IMR-90 (cell line): ENCODE results near the gene C17orf78. TPM values are rescaled to one million over a fixed set of nuclear protein-coding genes. Genes with fewer than 3 reads are reported as not detected.

Experiments used
- ATAC-seq: fragments of 200-7000 bp; cut with Tn5 transposase; 2 replicates; pipeline ENCODE4 v1.9.1; 2020; ENCODE audit warnings: low read depth, mild to moderate bottlenecking, moderate library complexity
- BruUV-seq: library from RNA; stranded (reverse); fragments of 400-500 nt; replicated peaks from 2 replicates; lab custom pipeline; 2021; lab: Mats Ljungman, UMichigan
- CTCF ChIA-PET: fragments of 300-600 bp; formaldehyde crosslinking; extraction: SDS; loops from one replicate; lab custom pipeline; 2021; ENCODE audit warnings: antibody characterized with exemption; lab: Yijun Ruan, JAX
- POLR2A ChIA-PET: fragments of 300-600 bp; sonication (Branson Sonifier 250); formaldehyde crosslinking; loops from one replicate; lab custom pipeline; 2022; ENCODE audit warnings: antibody characterized with exemption; ENCODE audit not compliant: unreplicated experiment; lab: Charles Lee
- DNase-seq: peaks from one replicate; pipeline ENCODE4 v3.0.0; 2013
- H2AFZ ChIP-seq: replicated peaks from 2 replicates; pipeline ENCODE3; 2013; ENCODE audit warnings: low read length, mild to moderate bottlenecking; ENCODE audit not compliant: poor library complexity
- H2AK5ac ChIP-seq: 2 replicates; pipeline ENCODE4 v1.6.1; 2013; ENCODE audit warnings: low read depth, low read length, inconsistent platforms
- H2AK9ac ChIP-seq: replicated peaks from 2 replicates; pipeline ENCODE3; 2013; ENCODE audit warnings: mild to moderate bottlenecking, low read depth, low read length, moderate library complexity; ENCODE audit not compliant: poor library complexity
- H2BK120ac ChIP-seq: 2 replicates; pipeline ENCODE4 v1.6.1; 2013; ENCODE audit warnings: low read depth, low read length, inconsistent platforms
- H2BK15ac ChIP-seq: 3 replicates; pipeline ENCODE4 v1.6.1; 2013; ENCODE audit warnings: low read depth, low read length, inconsistent platforms
- H2BK20ac ChIP-seq: 2 replicates; pipeline ENCODE4 v1.6.1; 2013; ENCODE audit warnings: low read depth, mild to moderate bottlenecking, inconsistent platforms, low read length, moderate library complexity
- H2BK5ac ChIP-seq: 2 replicates; pipeline ENCODE4 v1.6.1; 2013; ENCODE audit warnings: mild to moderate bottlenecking, low read depth, low read length, inconsistent platforms; ENCODE audit not compliant: poor library complexity, severe bottlenecking
- H3K14ac ChIP-seq: replicated peaks from 2 replicates; pipeline ENCODE4 v1.6.1; 2013; ENCODE audit warnings: low read depth, low read length, inconsistent platforms
- H3K18ac ChIP-seq: 2 replicates; pipeline ENCODE4 v1.6.1; 2013; ENCODE audit warnings: low read depth, low read length, control low read depth
- H3K23ac ChIP-seq: 2 replicates; pipeline ENCODE4 v1.6.1; 2013; ENCODE audit warnings: low read depth, low read length, inconsistent platforms
- H3K27ac ChIP-seq: 2 replicates; pipeline ENCODE4 v1.5.1; 2013; ENCODE audit warnings: mild to moderate bottlenecking, control low read depth, low read length; ENCODE audit not compliant: insufficient read depth
- H3K27me3 ChIP-seq: 2 replicates; pipeline ENCODE4 v1.6.1; 2013; ENCODE audit warnings: low read length; ENCODE audit not compliant: control insufficient read depth, insufficient read depth
- H3K36me3 ChIP-seq: 2 replicates; pipeline ENCODE4 v1.6.1; 2013; ENCODE audit warnings: low read length, mixed read lengths; ENCODE audit not compliant: control insufficient read depth, insufficient read depth
- H3K4ac ChIP-seq: 2 replicates; pipeline ENCODE4 v1.6.1; 2013; ENCODE audit warnings: low read depth, low read length, inconsistent platforms
- H3K4me1 ChIP-seq: 2 replicates; pipeline ENCODE4 v1.6.1; 2013; ENCODE audit warnings: low read length, mixed read lengths; ENCODE audit not compliant: control insufficient read depth, insufficient read depth
- H3K4me2 ChIP-seq: 2 replicates; pipeline ENCODE4 v1.6.1; 2013; ENCODE audit warnings: low read depth, mild to moderate bottlenecking, control low read depth, low read length, moderate library complexity
- H3K4me3 ChIP-seq: 2 replicates; pipeline ENCODE4 v1.5.1; 2013; ENCODE audit warnings: low read depth, mild to moderate bottlenecking, control low read depth, low read length, moderate library complexity; ENCODE audit not compliant: insufficient read depth
- H3K56ac ChIP-seq: 2 replicates; pipeline ENCODE4 v1.6.1; 2013; ENCODE audit warnings: low read length, inconsistent platforms; ENCODE audit not compliant: insufficient read depth; ENCODE audit errors: extremely low read depth
- H3K79me1 ChIP-seq, 2 experiments: 2 replicates each; pipeline ENCODE4 v1.6.1; 2013; ENCODE audit warnings: low read length in 2 of 2, inconsistent platforms in 1 of 2, low read depth in 1 of 2
- H3K9ac ChIP-seq: 2 replicates; pipeline ENCODE4 v1.6.1; 2013; ENCODE audit warnings: low read depth, low read length, control low read depth
- H3K9me1 ChIP-seq: 2 replicates; pipeline ENCODE4 v1.6.1; 2013; ENCODE audit warnings: low read length, inconsistent platforms; ENCODE audit not compliant: insufficient read depth
- H3K9me3 ChIP-seq: 2 replicates; pipeline ENCODE4 v1.6.1; 2013; ENCODE audit warnings: low read length; ENCODE audit not compliant: control insufficient read depth, insufficient read depth
- H4K20me1 ChIP-seq: 2 replicates; pipeline ENCODE4 v1.6.1; 2013; ENCODE audit warnings: low read length, inconsistent platforms; ENCODE audit not compliant: insufficient read depth
- H4K5ac ChIP-seq: 2 replicates; pipeline ENCODE4 v1.6.1; 2013; ENCODE audit warnings: mild to moderate bottlenecking, low read depth, low read length, control low read depth
- H4K8ac ChIP-seq, 2 experiments: 2 replicates each; pipeline ENCODE4 v1.6.1; 2013; ENCODE audit warnings: low read depth in 2 of 2, low read length in 2 of 2, control low read depth in 1 of 2, inconsistent platforms in 1 of 2
- H4K91ac ChIP-seq: 2 replicates; pipeline ENCODE4 v1.6.1; 2013; ENCODE audit warnings: low read depth, low read length, inconsistent platforms; ENCODE audit not compliant: insufficient read depth
- CTCF ChIP-seq: conservative IDR thresholded peaks from 2 replicates; pipeline ENCODE4 v1.5.1; 2012; ENCODE audit warnings: mild to moderate bottlenecking, low read depth, low read length, improper control_type of control experiment
- ELK1 ChIP-seq: fragments of 150-350 bp; IDR thresholded peaks from 2 replicates; pipeline ENCODE4 v1.6.1; 2016; ENCODE audit warnings: low read depth, mild to moderate bottlenecking, low read length, moderate library complexity, borderline replicate concordance
- FOS ChIP-seq: fragments of 150-350 bp; IDR thresholded peaks from 2 replicates; pipeline ENCODE4 v1.6.1; 2016; ENCODE audit warnings: low read depth, low read length
- MAFK ChIP-seq: IDR thresholded peaks from 2 replicates; pipeline ENCODE4 v1.6.1; 2012; ENCODE audit warnings: low read depth, low read length, improper control_type of control experiment
- MAZ ChIP-seq: IDR thresholded peaks from 2 replicates; pipeline ENCODE4 v1.6.1; 2012; ENCODE audit warnings: low read depth, mild to moderate bottlenecking, low read length, improper control_type of control experiment, moderate library complexity, borderline replicate concordance
- MXI1 ChIP-seq: IDR thresholded peaks from 2 replicates; pipeline ENCODE4 v1.6.1; 2012; ENCODE audit warnings: low read depth, mild to moderate bottlenecking, low read length, moderate library complexity, borderline replicate concordance
- SMC3 ChIP-seq: fragments of 150-350 bp; IDR thresholded peaks from 2 replicates; pipeline ENCODE4 v1.6.1; 2016; ENCODE audit warnings: low read depth, mild to moderate bottlenecking, antibody characterized with exemption, low read length, moderate library complexity
- whole genome bisulfite sequencing, 2 experiments: methylation state at CpG; one replicate each; pipeline versions ENCODE4 v1.1.5 to v1.1.7; 2013; ENCODE audit warnings: missing lambda C conversion rate in 2 of 2; ENCODE audit not compliant: insufficient read length in 1 of 2; ENCODE audit errors: extremely low coverage in 2 of 2; 5-methylcytosine and 5-hydroxymethylcytosine counted together
- dilution Hi-C: fragments of 300-500 bp; cut with HindIII; formaldehyde crosslinking; loops from one replicate; pipeline ENCODE4 v1.14.3; 2018; ENCODE audit warnings: low sequenced_read_pairs; ENCODE audit not compliant: unreplicated experiment
- in situ Hi-C: fragments of 300-500 bp; cut with MboI; formaldehyde crosslinking; loops from 3 replicates; pipeline ENCODE4 v1.14.3; 2019; ENCODE audit warnings: low sequenced_read_pairs, inconsistent platforms, mixed read lengths
- intact Hi-C: fragments of 100-400 bp; cut with micrococcal nuclease; formaldehyde crosslinking; loops from 2 replicates; pipeline ENCODE4 v1.10.0; 2022
- polyA plus RNA-seq, 3 experiments: library from polyadenylated mRNA; depleted of rRNA; stranded (reverse); fragments of >200 nt; gene quantifications; 2 replicates each; pipeline ENCODE4 v1.2.3, GENCODE V29; 2012; ENCODE audit warnings: low replicate concordance in 1 of 3
- total RNA-seq: library from RNA; depleted of rRNA; stranded (reverse); fragments of >200 nt; gene quantifications from 2 replicates; pipeline ENCODE4 v1.2.3, GENCODE V29; 2012

Gene C17orf78
- total and polyA plus RNA-seq, 2 of the 4 experiments (the other 2 are of a cell fraction): not detected

DNA sequence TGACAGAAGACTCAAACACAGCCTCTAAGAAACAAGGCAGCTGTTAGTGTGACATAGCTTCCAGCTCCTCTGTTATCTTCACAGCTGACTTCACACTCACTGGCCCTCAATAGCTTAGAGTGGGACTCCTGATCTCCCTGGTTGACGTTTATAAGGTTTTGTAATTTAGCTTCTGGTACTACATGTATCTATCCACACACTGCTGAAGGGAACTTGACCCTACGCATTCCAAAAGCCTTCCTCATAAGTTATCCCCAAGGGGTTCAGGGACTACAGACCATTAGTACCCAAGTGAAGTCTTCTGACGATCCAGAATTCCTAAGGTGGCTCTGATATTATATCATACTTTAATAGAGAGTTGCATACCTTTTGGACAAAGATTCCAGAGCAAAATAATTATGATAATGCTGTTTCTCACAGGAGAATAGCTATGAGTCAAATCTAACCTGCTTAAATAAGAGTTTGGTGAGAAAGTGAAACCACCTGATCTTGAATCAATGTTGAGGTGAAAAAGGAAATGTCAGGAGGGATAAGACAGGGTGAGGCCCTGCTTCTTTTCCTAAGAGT is 16.3 kb downstream of the C17orf78 start:
- Histone ChIP-seq H2AK5ac (no peak overlapping the region), H3K56ac (no peak overlapping the region), H3K18ac (no peak overlapping the region), H3K9me3 (no peaks in the 10 kb centered on the region), H3K4me2 (peak overlapping the region; percentile 84), H3K9me1 (0 out of 2 replicates have a peak, but pooled peaks cover 5% of the 10 kb centered on the region), H4K91ac (no peak overlapping the region), H2BK15ac (no peak overlapping the region), H4K5ac (no peak overlapping the region), H2AFZ (no peak overlapping the region), H4K8ac (no peak overlapping the region), H3K4me1 (peaks cover 7% of the 10 kb centered on the region), H3K14ac (peak overlapping the region; percentile 30; the same call in 1 of the 2 replicates), H3K9ac (no peak overlapping the region), H3K27me3 (no peaks in the 10 kb centered on the region), H3K36me3 (no peaks in the 10 kb centered on the region), H4K20me1 (peaks cover 5% of the 10 kb centered on the region; the same call in 1 of the 2 replicates), H2AK9ac (no peak overlapping the region), H3K79me1 (peaks cover 0 to 21% of the 10 kb centered on the region in 2 experiments; a peak in 3 of 4 replicates), H3K27ac (no peak overlapping the region), H2BK120ac (no peak overlapping the region), H2BK20ac (no peak overlapping the region), H2BK5ac (peak overlapping the region; percentile 23), H3K4me3 (no peak overlapping the region), H3K23ac (peak overlapping the region; percentile 41; the same call in 1 of the 2 replicates), H3K4ac (peak overlapping the region; percentile 31; the same call in 1 of the 2 replicates)
- ChIA-PET CTCF (interaction anchor here (2.5 kb wide), 1 partner anchor 18 kb away, joined by 28 read pairs; no protein-coding TSS in a partner anchor), POLR2A (no interaction called here)
- ATAC-seq (peak; percentile 89), DNase-seq (peak; percentile 90)
- in situ Hi-C loops: no loop called here
- dilution Hi-C loops: no loop called here
- no TSS peak for BruUV-seq
- TF ChIP-seq FOS (no peak), MAZ (no peak), ELK1 (no peak), CTCF (no peak), MAFK (no peak), MXI1 (no peak), SMC3 (no peak)
- no CpG with 5 or more reads among the region's 3 CpGs for WGBS, 2 experiments
- intact Hi-C loops: no loop called here
